GM18870 (cell line): ENCODE data around the gene USP10.
"Not testable (repeated sequence)": the region's sequence is repeated elsewhere in the genome, so short reads cannot be mapped to it uniquely, and the experiment has no call there.

Source experiments
- ATAC-seq: cut with Tn5 transposase; IDR thresholded peaks from one replicate; pipeline ENCODE4 v1.9.1; 2021; ENCODE audit warnings: moderate library complexity; ENCODE audit not compliant: unreplicated experiment

The USP10 gene

DNA sequence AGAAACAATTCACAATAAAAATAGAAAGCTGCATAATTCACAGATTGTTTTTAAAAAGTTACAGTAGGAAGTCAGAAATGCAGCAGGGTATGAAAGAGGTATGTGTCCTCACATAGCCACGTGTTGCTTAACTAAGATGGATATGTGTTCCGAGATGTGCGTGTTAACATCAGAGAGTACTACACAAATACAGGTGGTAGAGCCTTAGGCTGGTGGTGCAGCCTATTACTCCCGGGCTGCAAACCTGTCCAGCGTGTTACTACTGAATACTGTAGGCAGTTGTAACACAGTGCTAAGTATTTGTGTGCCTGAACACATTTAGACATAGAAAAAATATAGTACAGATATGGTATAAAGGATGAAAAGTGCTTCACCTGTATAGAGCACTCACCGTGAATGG is 46.4 kb downstream of the USP10 start:
- no peak for ATAC-seq

DNA sequence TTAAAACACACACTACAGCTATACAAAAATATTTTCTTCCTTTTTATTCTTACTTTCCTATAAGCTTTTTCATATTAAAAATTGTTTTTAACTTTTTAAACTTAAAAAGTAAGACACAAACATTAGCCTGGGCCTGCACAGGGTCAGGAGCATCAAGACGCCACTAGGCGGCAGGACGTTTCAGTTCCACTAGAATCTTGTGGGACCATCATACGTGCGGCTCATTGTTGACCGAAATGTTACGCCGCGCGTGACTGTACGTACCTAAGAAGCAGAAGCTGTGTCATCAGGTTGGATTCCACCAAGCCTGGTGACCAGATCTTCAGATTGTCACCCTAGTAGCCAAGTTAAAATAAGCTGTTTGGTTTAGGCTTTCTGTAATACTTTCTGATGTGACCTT is 47.1 kb downstream of the USP10 start:
- no peak for ATAC-seq

DNA sequence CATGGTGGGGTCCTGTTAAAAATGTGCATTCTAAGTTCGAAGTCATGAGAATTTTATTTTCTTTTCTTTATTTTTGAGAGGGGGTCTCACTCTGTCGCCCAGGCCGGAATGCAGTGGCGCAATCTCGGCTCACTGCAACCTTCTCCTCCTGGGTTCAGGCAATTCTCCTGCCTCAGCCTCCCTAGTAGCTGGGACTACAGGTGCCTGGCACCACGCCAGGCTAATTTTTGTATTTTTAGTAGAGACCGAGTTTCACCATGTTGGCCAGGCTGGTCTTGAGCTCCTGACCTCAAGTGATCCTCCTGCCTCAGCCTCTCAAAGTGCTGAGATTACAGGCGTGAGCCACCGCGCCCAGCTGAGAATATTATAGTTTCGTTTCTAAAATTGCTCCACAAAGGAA is 48.4 kb downstream of the USP10 start:
- not testable (repeated sequence) for ATAC-seq

DNA sequence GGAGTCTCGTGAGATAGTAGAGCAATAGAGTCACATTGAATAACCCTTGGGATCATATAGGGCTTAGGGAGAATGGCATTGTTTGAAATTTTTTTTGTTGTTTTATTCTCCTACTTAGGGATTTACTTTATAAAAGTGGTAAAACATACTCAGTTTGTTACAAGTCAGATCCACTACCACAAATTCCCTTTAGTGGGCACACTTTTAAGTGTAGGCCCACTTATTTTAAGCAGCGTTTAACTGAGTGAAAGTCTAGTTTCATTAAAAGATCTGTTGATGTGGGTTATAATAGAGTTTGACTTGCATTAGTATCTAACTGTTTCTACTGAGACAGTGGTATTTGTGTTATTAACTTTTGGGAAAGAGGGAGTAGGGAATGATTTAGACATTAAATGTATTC is 49.3 kb downstream of the USP10 start:
- ATAC-seq = no peak

DNA sequence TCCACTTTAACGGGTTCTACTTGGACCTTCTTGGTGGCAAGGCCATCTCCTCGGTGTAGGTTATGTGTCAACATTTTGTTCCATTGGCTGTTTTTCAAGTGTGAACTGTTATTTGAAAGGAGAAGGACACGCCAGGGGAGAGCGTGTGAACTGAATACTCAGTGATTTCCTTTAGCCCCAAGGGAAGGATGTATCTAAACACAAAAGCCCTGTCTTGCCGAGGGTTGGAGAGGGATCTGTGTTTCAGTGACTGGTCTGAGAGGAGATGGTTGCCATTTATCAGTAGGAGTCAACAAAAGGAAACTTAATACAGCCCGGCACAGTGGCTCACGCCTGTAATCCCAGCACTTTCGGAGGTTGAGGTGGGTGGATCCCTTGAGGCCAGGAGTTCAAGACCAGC is 50.0 kb downstream of the USP10 start:
- ATAC-seq = no peak

DNA sequence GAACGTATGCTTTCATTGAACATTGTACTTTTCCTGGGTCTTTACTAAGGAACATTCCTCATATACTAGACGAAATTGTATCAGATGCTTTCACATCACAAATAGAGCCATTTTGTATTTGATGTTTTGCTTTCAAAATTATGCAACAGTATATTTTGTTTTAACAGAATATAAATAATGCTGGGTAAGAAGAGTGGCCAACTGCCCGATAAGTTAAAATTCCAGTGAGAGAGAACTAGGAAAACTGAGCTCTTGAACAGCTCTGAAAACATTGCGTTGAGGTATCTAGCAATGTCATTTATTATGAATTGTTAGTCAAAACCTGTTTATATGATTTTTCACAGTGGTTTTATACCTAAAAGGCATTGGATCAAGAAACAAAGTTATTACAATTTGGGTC is 50.8 kb downstream of the USP10 start:
- ATAC-seq = no peak

DNA sequence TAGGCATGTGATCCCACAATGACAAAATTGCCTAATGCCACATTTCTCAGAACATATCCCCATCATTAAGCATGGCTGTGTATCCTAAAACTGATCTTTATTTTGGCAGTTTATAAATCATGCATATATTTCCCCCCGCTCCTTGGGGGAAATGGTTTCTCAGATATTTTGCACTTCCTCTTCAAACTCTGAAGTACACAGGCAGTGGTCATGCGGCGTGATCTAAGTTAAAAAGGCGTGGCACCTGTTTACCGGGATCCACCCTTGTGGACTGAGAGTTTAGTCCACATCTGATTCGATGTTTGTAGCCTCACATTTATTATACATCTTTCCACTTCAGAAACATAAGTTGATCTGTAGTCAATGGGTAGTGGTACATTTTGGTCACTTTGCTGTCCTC is 51.4 kb downstream of the USP10 start:
- ATAC-seq = no peak

DNA sequence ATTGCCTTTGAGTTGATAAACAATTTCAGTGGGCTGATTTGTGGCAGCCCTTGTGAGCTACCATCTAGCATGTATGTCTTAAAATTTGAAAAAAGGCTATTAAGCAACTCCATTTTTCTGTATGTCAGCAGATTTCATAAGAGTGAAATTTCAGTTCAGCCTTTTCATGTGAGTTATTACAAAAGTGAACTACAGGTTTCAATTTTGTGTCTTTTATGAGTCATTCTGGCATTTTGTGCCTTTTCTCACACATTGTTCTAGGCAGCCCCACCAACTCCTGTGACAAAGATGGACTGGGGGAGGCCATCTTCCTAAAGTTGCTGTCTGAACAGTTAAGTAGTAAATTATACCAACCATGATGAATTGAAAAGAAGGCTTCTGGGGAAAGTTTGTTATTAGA is 52.1 kb downstream of the USP10 start:
- ATAC-seq = no peak

DNA sequence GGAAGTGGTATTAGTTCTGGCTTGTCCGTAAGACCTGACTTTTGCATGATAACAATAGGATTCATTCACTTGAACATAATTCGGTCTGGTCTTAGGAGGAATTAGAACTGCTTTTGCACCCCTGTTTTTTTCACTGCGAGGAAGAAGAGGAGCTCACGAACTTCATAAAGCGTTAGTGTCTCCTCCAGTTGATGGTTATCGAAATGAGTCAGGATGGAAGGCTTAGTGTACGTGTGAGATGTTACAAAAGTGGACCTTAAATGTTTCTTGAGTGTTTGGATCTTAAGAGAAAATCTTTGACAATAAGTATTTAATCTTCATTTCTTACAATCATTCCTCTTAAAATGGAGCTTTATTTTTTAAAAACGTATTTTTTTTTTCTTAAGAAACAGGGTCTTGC is 52.8 kb downstream of the USP10 start:
- ATAC-seq = no peak

DNA sequence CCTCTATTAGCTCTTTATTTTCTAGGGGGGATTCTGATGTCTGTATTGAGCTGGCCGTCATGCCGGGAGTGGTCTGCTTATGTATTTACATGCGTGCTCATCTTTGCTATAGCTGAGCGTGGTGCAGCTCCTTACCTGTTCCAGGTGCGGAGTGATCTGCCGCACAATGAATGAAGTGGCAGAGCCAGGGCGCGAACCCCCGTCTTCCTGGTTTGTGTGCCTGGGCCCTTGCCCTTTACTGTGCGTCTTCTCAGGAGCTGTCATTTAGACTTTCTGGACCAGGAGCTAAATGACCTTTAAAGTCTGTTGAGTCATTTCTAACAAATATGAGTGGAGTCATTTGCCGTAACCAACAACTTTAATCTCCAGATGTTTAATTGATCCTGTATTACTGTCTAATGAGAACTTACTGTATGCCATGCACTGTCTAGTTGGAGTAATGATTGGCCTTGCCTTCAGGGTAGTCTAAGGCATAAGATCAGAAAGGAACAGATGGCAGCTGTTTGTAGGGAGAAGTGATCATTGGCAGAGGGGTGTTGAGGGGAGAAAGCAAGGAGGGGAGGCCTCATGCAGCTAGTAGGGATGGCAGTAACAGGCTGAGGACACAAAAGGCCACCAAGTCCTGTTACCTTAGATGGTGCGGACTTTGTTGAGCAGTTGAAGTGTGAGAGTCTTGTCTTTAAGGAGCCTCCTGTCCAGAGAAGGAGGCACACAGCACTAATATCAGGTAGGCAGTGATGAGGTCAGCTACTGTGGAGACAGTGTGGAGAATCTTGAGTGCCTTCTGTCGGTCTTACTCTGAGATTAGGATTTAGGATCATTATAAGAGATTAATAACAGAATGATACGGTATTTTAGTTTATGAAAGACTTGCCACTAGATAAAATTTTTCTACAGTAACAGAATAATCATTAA is 53.9 kb downstream of the USP10 start:
- ATAC-seq = no peak

DNA sequence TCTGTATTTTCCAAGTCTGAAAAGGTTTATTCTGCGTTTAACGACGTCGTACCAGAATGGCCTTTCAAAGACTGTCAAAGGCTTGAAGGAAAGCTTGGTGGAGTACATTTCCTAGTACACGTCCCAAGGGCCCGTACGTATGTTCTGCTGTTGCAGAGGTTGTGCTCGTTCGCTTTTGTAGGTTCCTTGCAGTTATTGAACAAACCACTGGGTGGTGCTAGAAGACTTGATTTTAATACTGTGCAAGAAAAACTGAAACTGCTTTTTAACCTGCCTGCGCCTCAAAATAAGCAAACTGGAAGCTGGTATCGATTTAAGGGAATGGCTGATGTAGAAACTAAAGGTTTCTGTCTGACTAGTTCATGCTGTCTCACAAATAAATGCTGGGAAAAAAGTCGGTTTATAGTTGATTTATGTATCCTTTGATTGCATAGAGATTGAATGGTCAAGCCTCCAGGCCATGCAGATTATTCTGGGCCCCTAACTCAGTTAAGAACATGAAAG is 54.6 kb downstream of the USP10 start:
- ATAC-seq = no peak

DNA sequence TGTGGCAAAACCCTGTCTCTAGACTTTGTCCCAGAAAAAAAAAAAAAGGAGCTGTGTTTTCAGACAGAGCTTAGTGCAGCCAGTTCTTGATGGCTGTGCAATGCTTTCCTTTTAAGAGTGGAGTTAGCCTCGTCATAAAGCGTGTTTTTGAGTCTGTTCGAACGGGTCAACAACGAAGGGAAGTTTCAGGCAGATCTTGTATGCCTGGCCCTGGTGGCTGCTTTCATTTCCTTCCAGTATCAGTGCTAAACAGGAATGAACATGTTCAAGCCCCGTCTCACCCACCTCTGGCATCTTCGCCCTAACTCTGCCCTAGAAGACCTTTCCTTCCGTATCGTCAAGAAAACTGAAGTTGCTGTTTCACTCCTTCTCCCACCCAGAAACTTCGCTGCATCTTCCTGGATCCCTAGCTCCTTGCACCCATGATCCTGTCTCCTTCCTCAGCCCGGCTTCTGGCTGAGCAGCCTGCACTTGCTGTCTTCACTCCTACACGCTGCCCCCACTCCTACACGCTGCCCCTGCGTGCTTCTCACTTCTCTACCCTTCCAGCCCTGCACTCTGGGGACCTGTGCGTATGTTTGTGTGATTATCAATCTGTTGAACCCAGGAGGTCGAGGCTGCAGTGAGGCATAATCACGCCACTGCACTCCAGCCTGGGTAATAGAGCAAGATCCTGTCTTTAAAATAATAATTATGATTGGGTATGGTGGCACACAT is 55.3 kb downstream of the USP10 start:
- no peak for ATAC-seq

DNA sequence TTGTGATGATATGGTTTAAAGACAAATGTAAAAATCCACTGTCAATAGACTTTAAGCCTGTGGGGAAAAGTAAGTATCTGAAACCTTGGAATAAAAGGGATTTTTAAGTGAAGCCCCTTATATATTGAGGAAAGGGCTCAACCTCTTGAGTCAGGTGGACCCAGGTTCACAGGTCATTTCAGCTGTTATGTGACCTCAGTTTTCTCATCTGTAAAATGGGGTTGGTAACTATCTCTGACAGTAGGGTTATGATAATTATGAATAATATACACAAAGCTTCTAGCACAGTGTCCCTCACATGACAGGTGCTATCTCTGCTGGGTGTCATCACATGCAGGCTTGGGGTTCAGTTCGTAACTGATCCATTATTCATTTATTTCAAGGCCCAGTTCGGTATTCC is 57.0 kb downstream of the USP10 start:
- no peak for ATAC-seq

DNA sequence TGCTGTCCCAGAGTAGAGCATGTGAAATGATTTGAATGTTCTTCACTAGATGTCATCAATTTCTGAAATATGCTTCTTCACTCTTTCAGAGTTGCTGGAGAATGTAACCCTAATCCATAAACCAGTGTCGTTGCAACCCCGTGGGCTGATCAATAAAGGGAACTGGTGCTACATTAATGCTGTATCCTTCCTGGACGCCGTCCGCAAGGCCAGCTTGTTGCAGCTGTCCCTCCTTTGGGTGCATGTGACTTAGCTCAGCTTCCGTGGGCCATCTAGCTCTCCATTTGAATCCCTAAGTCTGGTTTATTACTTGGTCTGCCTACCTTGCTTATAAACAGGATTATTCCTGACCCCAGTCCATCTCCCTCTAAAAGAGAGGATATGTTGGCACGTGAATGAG is 58.8 kb downstream of the USP10 start:
- no peak for ATAC-seq

DNA sequence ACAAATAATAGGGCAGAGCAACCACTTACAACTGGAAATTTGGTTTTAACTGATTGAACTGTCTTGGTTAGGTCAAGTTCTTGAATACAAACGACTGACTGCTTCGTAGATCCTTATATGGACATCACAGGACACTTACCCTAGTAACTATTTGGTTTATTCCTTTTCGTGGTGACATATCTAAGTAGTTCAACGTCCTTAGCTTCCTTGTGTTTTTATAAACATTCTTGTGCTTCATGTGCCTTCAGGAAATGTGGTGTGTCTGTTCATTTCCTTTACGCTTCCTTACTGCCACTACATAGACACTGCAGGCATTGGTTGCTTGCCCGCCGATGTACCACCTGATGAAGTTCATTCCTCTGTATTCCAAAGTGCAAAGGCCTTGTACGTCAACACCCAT is 59.3 kb downstream of the USP10 start:
- ATAC-seq = no peak

DNA sequence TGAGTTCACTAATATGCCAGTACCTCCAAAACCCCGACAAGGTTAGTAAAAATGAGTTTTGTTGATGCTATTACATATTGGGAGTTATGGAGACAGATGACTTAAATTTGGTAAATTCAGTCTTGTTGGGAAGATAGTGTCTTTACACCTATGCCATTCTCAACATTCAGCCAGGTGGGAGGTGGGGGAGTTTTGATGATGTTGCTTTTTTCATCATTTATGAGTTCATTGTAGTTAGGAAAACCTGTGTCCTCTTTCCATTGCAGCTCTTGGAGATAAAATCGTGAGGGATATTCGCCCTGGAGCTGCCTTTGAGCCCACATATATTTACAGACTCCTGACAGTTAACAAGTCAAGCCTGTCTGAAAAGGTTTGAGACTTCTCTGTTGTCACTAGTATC is 60.1 kb downstream of the USP10 start:
- ATAC-seq = no peak

DNA sequence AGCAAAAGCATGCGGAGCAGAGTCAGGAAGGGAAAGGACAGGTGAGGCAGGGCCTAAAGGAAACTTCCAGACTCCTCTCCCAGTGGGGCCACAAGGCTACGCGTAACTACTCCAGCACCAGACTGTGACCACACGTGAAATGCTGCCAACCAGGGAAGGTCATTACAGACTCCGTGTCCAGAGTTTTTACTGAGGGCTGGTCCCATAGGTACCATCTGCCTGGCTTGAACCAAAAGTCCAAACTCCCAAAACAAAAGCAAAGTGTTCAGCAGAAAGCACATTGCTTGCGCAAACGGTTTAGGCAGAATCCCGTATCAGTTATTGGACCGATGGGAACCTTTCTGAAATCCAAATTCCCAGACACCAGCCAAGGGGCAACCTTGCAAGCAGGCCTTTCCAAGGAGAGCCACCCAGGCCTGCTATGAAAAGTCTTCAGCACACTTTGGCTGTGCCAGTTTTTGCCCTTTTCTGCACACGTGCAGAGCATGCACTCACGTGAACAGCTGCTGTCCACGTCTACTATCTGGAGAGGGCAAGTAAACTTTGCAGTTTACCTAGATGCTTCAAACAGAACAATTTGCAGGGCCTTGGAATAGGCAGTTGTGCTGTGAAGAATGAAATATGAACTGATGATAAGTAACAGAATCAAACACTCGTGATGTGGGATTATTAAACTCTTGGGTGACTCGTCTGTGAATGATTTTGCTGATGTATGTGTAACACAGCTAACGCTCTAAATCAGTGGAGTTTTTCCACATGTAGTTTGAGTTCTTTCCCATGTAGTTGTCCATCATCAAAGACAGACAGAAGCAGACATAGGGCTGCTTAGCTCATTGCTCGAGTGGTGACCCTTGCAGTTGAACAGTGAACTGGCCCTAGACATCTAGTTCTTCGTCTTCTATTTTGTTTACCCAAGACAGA is 61.9 kb downstream of the USP10 start:
- no peak for ATAC-seq

DNA sequence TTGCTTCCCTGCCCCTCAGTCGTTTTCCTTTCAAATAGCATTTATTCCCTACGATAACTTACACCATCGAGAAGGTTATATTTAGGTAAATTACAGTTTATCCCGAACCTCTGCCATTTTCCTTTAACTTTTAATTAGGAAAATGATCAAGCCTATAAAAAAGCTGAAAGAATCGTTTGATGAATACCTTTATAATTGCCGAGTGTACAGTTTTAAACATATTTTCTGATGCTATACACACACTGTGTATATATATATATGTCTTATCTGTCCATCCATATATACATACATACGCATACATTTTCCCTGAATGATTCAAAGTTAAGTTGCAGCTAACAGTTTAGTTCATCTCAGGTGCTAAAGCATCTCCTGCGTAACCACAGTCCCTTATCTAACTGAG is 63.4 kb downstream of the USP10 start:
- ATAC-seq = no peak

DNA sequence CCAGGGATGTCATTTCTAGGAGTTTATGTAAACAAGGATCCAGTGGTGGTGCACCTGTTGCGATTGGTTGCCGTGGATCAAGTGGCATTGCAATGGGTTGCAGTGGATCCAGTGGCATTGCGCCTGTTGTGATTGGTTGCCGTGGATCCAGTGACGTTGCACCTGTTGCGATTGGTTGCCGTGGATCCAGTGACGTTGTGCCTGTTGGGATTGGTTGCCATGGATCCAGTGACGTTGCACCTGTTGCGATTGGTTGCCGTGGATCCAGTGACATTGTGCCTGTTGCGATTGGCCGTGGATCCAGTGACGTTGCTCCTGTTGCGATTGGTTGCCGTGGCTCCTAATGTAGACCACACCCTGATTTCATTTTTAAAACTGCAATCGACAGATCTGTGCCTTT is 63.8 kb downstream of the USP10 start:
- ATAC-seq = no peak

DNA sequence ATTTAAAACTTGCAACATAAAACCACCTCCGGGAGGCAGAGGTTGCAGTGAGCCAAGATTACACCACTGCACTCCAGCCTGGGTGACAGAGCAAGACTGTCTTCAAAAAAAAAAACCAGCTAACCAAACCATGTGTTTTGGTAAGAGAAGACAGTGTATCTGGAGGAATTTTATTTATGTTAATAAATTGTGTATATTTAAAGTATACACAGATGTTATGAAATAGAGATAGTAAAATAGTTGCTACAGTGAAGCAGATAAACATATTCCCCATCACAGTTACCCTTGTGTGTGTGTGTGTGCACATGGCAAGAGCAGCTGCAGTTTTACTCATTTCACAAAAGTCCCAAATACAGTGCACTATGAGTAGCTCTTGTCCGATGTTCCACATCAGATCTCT is 65.2 kb downstream of the USP10 start:
- ATAC-seq = no peak
